IMR-90 (cell line): Measurements from ENCODE around the gene CALML4. TPM values are rescaled to one million over a fixed set of nuclear protein-coding genes. Genes with fewer than 3 reads are reported as not detected.
A peak's percentile ranks its signal among the peaks of the same experiment; 100 is the strongest.

Experiments
- ATAC-seq: fragments of 200-7000 bp; cut with Tn5 transposase; 2 replicates; pipeline ENCODE4 v1.9.1; 2020; ENCODE audit warnings: low read depth, mild to moderate bottlenecking, moderate library complexity
- BruUV-seq: library from RNA; stranded (reverse); fragments of 400-500 nt; replicated peaks from 2 replicates; lab custom pipeline; 2021; lab: Mats Ljungman, UMichigan
- CTCF ChIA-PET: fragments of 300-600 bp; formaldehyde crosslinking; extraction: SDS; loops from one replicate; lab custom pipeline; 2021; ENCODE audit warnings: antibody characterized with exemption; lab: Yijun Ruan, JAX
- POLR2A ChIA-PET: fragments of 300-600 bp; sonication (Branson Sonifier 250); formaldehyde crosslinking; loops from one replicate; lab custom pipeline; 2022; ENCODE audit warnings: antibody characterized with exemption; ENCODE audit not compliant: unreplicated experiment; lab: Charles Lee
- DNase-seq: peaks from one replicate; pipeline ENCODE4 v3.0.0; 2013
- H2AFZ ChIP-seq: replicated peaks from 2 replicates; pipeline ENCODE3; 2013; ENCODE audit warnings: low read length, mild to moderate bottlenecking; ENCODE audit not compliant: poor library complexity
- H2AK5ac ChIP-seq: 2 replicates; pipeline ENCODE4 v1.6.1; 2013; ENCODE audit warnings: low read depth, low read length, inconsistent platforms
- H2AK9ac ChIP-seq: replicated peaks from 2 replicates; pipeline ENCODE3; 2013; ENCODE audit warnings: mild to moderate bottlenecking, low read depth, low read length, moderate library complexity; ENCODE audit not compliant: poor library complexity
- H2BK120ac ChIP-seq: 2 replicates; pipeline ENCODE4 v1.6.1; 2013; ENCODE audit warnings: low read depth, low read length, inconsistent platforms
- H2BK15ac ChIP-seq: 3 replicates; pipeline ENCODE4 v1.6.1; 2013; ENCODE audit warnings: low read depth, low read length, inconsistent platforms
- H2BK20ac ChIP-seq: 2 replicates; pipeline ENCODE4 v1.6.1; 2013; ENCODE audit warnings: low read depth, mild to moderate bottlenecking, inconsistent platforms, low read length, moderate library complexity
- H2BK5ac ChIP-seq: 2 replicates; pipeline ENCODE4 v1.6.1; 2013; ENCODE audit warnings: mild to moderate bottlenecking, low read depth, low read length, inconsistent platforms; ENCODE audit not compliant: poor library complexity, severe bottlenecking
- H3K14ac ChIP-seq: replicated peaks from 2 replicates; pipeline ENCODE4 v1.6.1; 2013; ENCODE audit warnings: low read depth, low read length, inconsistent platforms
- H3K18ac ChIP-seq: 2 replicates; pipeline ENCODE4 v1.6.1; 2013; ENCODE audit warnings: low read depth, low read length, control low read depth
- H3K23ac ChIP-seq: 2 replicates; pipeline ENCODE4 v1.6.1; 2013; ENCODE audit warnings: low read depth, low read length, inconsistent platforms
- H3K27ac ChIP-seq: 2 replicates; pipeline ENCODE4 v1.5.1; 2013; ENCODE audit warnings: mild to moderate bottlenecking, control low read depth, low read length; ENCODE audit not compliant: insufficient read depth
- H3K27me3 ChIP-seq: 2 replicates; pipeline ENCODE4 v1.6.1; 2013; ENCODE audit warnings: low read length; ENCODE audit not compliant: control insufficient read depth, insufficient read depth
- H3K36me3 ChIP-seq: 2 replicates; pipeline ENCODE4 v1.6.1; 2013; ENCODE audit warnings: low read length, mixed read lengths; ENCODE audit not compliant: control insufficient read depth, insufficient read depth
- H3K4ac ChIP-seq: 2 replicates; pipeline ENCODE4 v1.6.1; 2013; ENCODE audit warnings: low read depth, low read length, inconsistent platforms
- H3K4me1 ChIP-seq: 2 replicates; pipeline ENCODE4 v1.6.1; 2013; ENCODE audit warnings: low read length, mixed read lengths; ENCODE audit not compliant: control insufficient read depth, insufficient read depth
- H3K4me2 ChIP-seq: 2 replicates; pipeline ENCODE4 v1.6.1; 2013; ENCODE audit warnings: low read depth, mild to moderate bottlenecking, control low read depth, low read length, moderate library complexity
- H3K4me3 ChIP-seq: 2 replicates; pipeline ENCODE4 v1.5.1; 2013; ENCODE audit warnings: low read depth, mild to moderate bottlenecking, control low read depth, low read length, moderate library complexity; ENCODE audit not compliant: insufficient read depth
- H3K56ac ChIP-seq: 2 replicates; pipeline ENCODE4 v1.6.1; 2013; ENCODE audit warnings: low read length, inconsistent platforms; ENCODE audit not compliant: insufficient read depth; ENCODE audit errors: extremely low read depth
- H3K79me1 ChIP-seq, 2 experiments: 2 replicates each; pipeline ENCODE4 v1.6.1; 2013; ENCODE audit warnings: low read length in 2 of 2, inconsistent platforms in 1 of 2, low read depth in 1 of 2
- H3K9ac ChIP-seq: 2 replicates; pipeline ENCODE4 v1.6.1; 2013; ENCODE audit warnings: low read depth, low read length, control low read depth
- H3K9me1 ChIP-seq: 2 replicates; pipeline ENCODE4 v1.6.1; 2013; ENCODE audit warnings: low read length, inconsistent platforms; ENCODE audit not compliant: insufficient read depth
- H3K9me3 ChIP-seq: 2 replicates; pipeline ENCODE4 v1.6.1; 2013; ENCODE audit warnings: low read length; ENCODE audit not compliant: control insufficient read depth, insufficient read depth
- H4K20me1 ChIP-seq: 2 replicates; pipeline ENCODE4 v1.6.1; 2013; ENCODE audit warnings: low read length, inconsistent platforms; ENCODE audit not compliant: insufficient read depth
- H4K5ac ChIP-seq: 2 replicates; pipeline ENCODE4 v1.6.1; 2013; ENCODE audit warnings: mild to moderate bottlenecking, low read depth, low read length, control low read depth
- H4K8ac ChIP-seq, 2 experiments: 2 replicates each; pipeline ENCODE4 v1.6.1; 2013; ENCODE audit warnings: low read depth in 2 of 2, low read length in 2 of 2, control low read depth in 1 of 2, inconsistent platforms in 1 of 2
- H4K91ac ChIP-seq: 2 replicates; pipeline ENCODE4 v1.6.1; 2013; ENCODE audit warnings: low read depth, low read length, inconsistent platforms; ENCODE audit not compliant: insufficient read depth
- CHD1 ChIP-seq: IDR thresholded peaks from 2 replicates; pipeline ENCODE4 v1.6.1; 2012; ENCODE audit warnings: low read depth, low read length, improper control_type of control experiment
- RAD21 ChIP-seq: IDR thresholded peaks from 2 replicates; pipeline ENCODE4 v1.6.1; 2012; ENCODE audit warnings: low read length, improper control_type of control experiment
- RCOR1 ChIP-seq: IDR thresholded peaks from 2 replicates; pipeline ENCODE4 v1.6.1; 2012; ENCODE audit warnings: mild to moderate bottlenecking, low read length, improper control_type of control experiment; ENCODE audit not compliant: insufficient replicate concordance
- SMC3 ChIP-seq: fragments of 150-350 bp; IDR thresholded peaks from 2 replicates; pipeline ENCODE4 v1.6.1; 2016; ENCODE audit warnings: low read depth, mild to moderate bottlenecking, antibody characterized with exemption, low read length, moderate library complexity
- WGBS, 2 experiments: methylation state at CpG; one replicate each; pipeline versions ENCODE4 v1.1.5 to v1.1.7; 2013; ENCODE audit warnings: missing lambda C conversion rate in 2 of 2; ENCODE audit not compliant: insufficient read length in 1 of 2; ENCODE audit errors: extremely low coverage in 2 of 2; 5-methylcytosine and 5-hydroxymethylcytosine counted together
- dilution Hi-C: fragments of 300-500 bp; cut with HindIII; formaldehyde crosslinking; loops from one replicate; pipeline ENCODE4 v1.14.3; 2018; ENCODE audit warnings: low sequenced_read_pairs; ENCODE audit not compliant: unreplicated experiment
- in situ Hi-C: fragments of 300-500 bp; cut with MboI; formaldehyde crosslinking; loops from 3 replicates; pipeline ENCODE4 v1.14.3; 2019; ENCODE audit warnings: low sequenced_read_pairs, inconsistent platforms, mixed read lengths
- intact Hi-C: fragments of 100-400 bp; cut with micrococcal nuclease; formaldehyde crosslinking; loops from 2 replicates; pipeline ENCODE4 v1.10.0; 2022
- polyA plus RNA-seq, 3 experiments: library from polyadenylated mRNA; depleted of rRNA; stranded (reverse); fragments of >200 nt; gene quantifications; 2 replicates each; pipeline ENCODE4 v1.2.3, GENCODE V29; 2012; ENCODE audit warnings: low replicate concordance in 1 of 3
- total RNA-seq: library from RNA; depleted of rRNA; stranded (reverse); fragments of >200 nt; gene quantifications from 2 replicates; pipeline ENCODE4 v1.2.3, GENCODE V29; 2012
- TF ChIP-seq, protein P1 (sequence below): conservative IDR thresholded peaks from 2 replicates; pipeline ENCODE4 v1.5.1; 2012; ENCODE audit warnings: mild to moderate bottlenecking, low read depth, low read length, improper control_type of control experiment

CALML4 gene
- total and polyA plus RNA-seq, 2 of the 4 experiments (the other 2 are of a cell fraction): 0.36 to 1.3 TPM

- no peak overlapping the region for H2AK5ac ChIP-seq
- H4K20me1 ChIP-seq: no peaks in the 10 kb centered on the region; the same call in 1 of the 2 replicates
- peaks cover 8% of the 10 kb centered on the region; the same call in 1 of the 2 replicates for H3K36me3 ChIP-seq
- BruUV-seq: no TSS peak
- H3K9me3 ChIP-seq: no peaks in the 10 kb centered on the region
- no peaks in the 10 kb centered on the region for H3K4me1 ChIP-seq
- H2AFZ ChIP-seq: no peak overlapping the region
- POLR2A ChIA-PET: interaction anchor here (0.6 kb wide), 1 partner anchor 220 kb away, joined by 3 read pairs; no protein-coding TSS in a partner anchor
- H3K79me1 ChIP-seq: peaks cover 17 to 23% of the 10 kb centered on the region in 2 experiments; a peak in 2 of 4 replicates
- DNase-seq (peak; percentile 70), ATAC-seq (peak; percentile 54)
- no peaks in the 10 kb centered on the region for H3K9me1 ChIP-seq
- no peak overlapping the region for H3K14ac ChIP-seq
- H3K4me3 ChIP-seq: no peak overlapping the region
- H2BK20ac ChIP-seq: no peak overlapping the region
- no peak overlapping the region for H2BK5ac ChIP-seq
- no peak overlapping the region for H3K18ac ChIP-seq
- H2AK9ac ChIP-seq: no peak overlapping the region
- dilution Hi-C loops (no loop called here), intact Hi-C loops (loop anchor here (1.0 to 5.0 kb wide), 5 partner anchors 100 to 314 kb away; partner anchors contain the start of genes PIAS1 and RNU6-1), in situ Hi-C loops (loop anchor here (10.0 kb wide), 1 partner anchor 290 kb away; no protein-coding TSS in a partner anchor)
- H4K5ac ChIP-seq: no peak overlapping the region
- H2BK15ac ChIP-seq: no peak overlapping the region
- CTCF ChIA-PET: interaction anchor here (0.6 to 1.6 kb wide), 7 partner anchors 9 to 293 kb away, joined by 3 to 7 read pairs (median 4); no protein-coding TSS in a partner anchor
- no peak overlapping the region for H3K4me2 ChIP-seq
- WGBS, 2 experiments: no CpG with 5 or more reads among the region's 4 CpGs
- no peak overlapping the region for H4K91ac ChIP-seq
- H2BK120ac ChIP-seq: no peak overlapping the region
- no peak overlapping the region for H3K27ac ChIP-seq
- no peak overlapping the region for H3K9ac ChIP-seq
- H3K4ac ChIP-seq: no peak overlapping the region
- no peak overlapping the region for H3K23ac ChIP-seq
- H3K27me3 ChIP-seq: no peaks in the 10 kb centered on the region
- TF ChIP-seq CHD1 (no peak; the same call in 1 of the 2 replicates), SMC3 (peak; percentile 88), RCOR1 (no peak), RAD21 (peak; percentile 91)
- TF ChIP-seq, protein P1, sequence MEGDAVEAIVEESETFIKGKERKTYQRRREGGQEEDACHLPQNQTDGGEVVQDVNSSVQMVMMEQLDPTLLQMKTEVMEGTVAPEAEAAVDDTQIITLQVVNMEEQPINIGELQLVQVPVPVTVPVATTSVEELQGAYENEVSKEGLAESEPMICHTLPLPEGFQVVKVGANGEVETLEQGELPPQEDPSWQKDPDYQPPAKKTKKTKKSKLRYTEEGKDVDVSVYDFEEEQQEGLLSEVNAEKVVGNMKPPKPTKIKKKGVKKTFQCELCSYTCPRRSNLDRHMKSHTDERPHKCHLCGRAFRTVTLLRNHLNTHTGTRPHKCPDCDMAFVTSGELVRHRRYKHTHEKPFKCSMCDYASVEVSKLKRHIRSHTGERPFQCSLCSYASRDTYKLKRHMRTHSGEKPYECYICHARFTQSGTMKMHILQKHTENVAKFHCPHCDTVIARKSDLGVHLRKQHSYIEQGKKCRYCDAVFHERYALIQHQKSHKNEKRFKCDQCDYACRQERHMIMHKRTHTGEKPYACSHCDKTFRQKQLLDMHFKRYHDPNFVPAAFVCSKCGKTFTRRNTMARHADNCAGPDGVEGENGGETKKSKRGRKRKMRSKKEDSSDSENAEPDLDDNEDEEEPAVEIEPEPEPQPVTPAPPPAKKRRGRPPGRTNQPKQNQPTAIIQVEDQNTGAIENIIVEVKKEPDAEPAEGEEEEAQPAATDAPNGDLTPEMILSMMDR: peak; percentile 80
- no peak overlapping the region for H4K8ac ChIP-seq
- no peak overlapping the region for H3K56ac ChIP-seq
Measured at GRCh38 chr15:68154923-68155559, 50.1 kb downstream of the CALML4 start.
